Nephron (organoid): Measurements from ENCODE around the gene ZNF732.
A peak's percentile ranks its signal among the peaks of the same experiment; 100 is the strongest.

Experiments
- H3K27ac Mint-ChIP-seq, 3 experiments: 2 replicates each; pipeline ENCODE4 v1.8.0; 2020; ENCODE audit warnings: mixed read lengths in 3 of 3, mild to moderate bottlenecking in 2 of 3, moderate library complexity in 1 of 3
- H3K27me3 Mint-ChIP-seq: 2 replicates; pipeline ENCODE4 v1.8.0; 2021; ENCODE audit warnings: low read depth, mild to moderate bottlenecking, moderate library complexity, mixed read lengths
- H3K36me3 Mint-ChIP-seq: 2 replicates; pipeline ENCODE4 v1.8.0; 2020; ENCODE audit warnings: low read depth, mixed read lengths
- H3K4me1 Mint-ChIP-seq: 2 replicates; pipeline ENCODE4 v1.8.0; 2020; ENCODE audit warnings: mixed read lengths
- H3K4me3 Mint-ChIP-seq, 3 experiments: 2 replicates each; pipeline ENCODE4 v1.8.0; 2020; ENCODE audit warnings: mild to moderate bottlenecking in 3 of 3, mixed read lengths in 3 of 3, moderate library complexity in 2 of 3
- H3K9me3 Mint-ChIP-seq: 2 replicates; pipeline ENCODE4 v1.8.0; 2020; ENCODE audit warnings: mixed read lengths
- TF ChIP-seq, protein P1 (sequence below), 3 experiments: fragments of 200-600 bp; sonication (generic); IDR thresholded peaks; one replicate each; pipeline ENCODE4 v1.5.0; 2021; ENCODE audit warnings: antibody characterized with exemption in 3 of 3; ENCODE audit not compliant: unreplicated experiment in 3 of 3

The ZNF732 gene

DNA sequence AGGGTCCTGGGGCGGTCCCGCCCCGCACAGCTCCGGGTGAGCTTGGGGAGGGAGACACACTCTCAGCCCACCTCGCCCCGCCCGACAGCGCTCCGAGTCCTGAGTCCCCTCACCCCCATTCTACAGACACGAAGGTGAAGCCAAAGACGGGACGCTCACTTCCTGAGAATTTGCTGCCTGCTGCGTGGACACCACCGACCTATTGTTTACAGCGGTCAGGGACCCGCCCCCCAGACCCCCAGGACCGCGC is 31.5 kb upstream of the ZNF732 start:
- Mint-ChIP-seq H3K4me3 (peak overlapping the region; percentile 96 to 100 (median 99)), H3K27ac (peak overlapping the region; percentile 99 to 100 (median 99)), H3K9me3 (peaks cover 38% of the 10 kb centered on the region), H3K4me1 (peaks cover 13% of the 10 kb centered on the region), H3K36me3 (peaks cover 50% of the 10 kb centered on the region), H3K27me3 (peaks cover 4% of the 10 kb centered on the region)
- TF ChIP-seq, protein P1, sequence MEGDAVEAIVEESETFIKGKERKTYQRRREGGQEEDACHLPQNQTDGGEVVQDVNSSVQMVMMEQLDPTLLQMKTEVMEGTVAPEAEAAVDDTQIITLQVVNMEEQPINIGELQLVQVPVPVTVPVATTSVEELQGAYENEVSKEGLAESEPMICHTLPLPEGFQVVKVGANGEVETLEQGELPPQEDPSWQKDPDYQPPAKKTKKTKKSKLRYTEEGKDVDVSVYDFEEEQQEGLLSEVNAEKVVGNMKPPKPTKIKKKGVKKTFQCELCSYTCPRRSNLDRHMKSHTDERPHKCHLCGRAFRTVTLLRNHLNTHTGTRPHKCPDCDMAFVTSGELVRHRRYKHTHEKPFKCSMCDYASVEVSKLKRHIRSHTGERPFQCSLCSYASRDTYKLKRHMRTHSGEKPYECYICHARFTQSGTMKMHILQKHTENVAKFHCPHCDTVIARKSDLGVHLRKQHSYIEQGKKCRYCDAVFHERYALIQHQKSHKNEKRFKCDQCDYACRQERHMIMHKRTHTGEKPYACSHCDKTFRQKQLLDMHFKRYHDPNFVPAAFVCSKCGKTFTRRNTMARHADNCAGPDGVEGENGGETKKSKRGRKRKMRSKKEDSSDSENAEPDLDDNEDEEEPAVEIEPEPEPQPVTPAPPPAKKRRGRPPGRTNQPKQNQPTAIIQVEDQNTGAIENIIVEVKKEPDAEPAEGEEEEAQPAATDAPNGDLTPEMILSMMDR (IDR thresholded peaks at IDR 0.05; ENCODE audit: unreplicated experiment in 3 of 3): no peak

DNA sequence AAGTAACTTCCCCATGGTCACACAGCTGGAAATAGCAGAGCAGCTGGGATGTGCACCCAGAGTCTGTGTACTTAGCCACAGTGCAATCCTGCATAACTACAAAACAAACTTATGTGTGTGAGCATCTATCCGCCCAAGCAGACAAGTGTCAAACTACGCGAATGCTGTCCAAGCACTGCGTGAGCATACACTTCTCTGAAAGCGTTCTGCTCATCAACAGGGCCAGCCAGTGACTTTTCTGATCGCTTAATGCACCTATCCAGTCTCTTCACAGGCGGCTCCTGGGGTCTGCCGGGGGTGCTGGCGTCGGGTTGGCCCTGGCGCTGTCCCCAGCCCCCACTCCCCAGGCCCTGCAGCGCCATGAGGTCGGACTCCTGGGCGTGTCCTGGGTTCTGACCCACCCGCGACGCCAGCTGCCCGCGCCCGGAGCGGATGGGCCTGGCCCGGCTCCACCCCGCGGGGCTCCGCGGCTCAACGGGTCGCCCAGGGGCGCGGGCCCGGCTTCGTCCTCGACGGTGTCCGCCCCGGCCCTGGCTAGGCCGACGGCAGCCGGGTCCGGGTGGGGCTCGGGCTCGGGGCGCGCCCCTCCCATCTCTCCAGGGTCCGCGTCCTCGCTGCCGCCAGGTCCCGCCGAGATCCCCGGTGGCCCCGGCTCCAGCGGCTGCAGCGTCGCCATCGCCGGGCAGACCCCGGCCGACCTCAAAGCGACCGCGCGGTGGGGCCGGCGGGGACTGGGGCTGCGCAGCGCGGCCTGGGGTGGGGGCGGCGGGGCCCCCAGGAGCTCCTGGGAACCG is 31.0 kb upstream of the ZNF732 start:
- Mint-ChIP-seq H3K4me3 (peak overlapping the region; percentile 60 to 99 (median 70)), H3K27me3 (peaks cover 4% of the 10 kb centered on the region), H3K9me3 (peaks cover 33% of the 10 kb centered on the region), H3K4me1 (peaks cover 13% of the 10 kb centered on the region), H3K27ac (peak overlapping the region; percentile 45 to 99 (median 88)), H3K36me3 (peaks cover 45% of the 10 kb centered on the region)
- TF ChIP-seq, protein P1 (IDR thresholded peaks at IDR 0.05; ENCODE audit: unreplicated experiment in 3 of 3): no peak

DNA sequence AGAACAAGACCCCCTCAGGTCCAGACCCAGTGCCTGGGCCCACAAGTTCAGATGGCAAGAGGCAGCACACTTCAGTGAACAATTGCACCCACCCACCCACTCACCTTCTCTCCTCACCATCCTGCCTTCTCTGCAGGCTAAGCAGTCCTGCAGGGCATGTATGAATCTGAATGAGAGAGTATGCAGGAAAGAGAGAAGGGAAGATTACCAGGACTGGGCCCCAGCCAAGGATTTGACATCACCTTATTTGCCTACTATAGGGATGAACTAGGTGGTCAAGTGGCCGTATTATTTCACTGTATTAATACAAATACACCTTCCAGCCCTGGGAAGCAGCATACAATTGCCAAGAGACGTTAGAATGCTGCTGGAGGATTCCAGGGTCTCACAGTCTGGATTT is 30.2 kb upstream of the ZNF732 start:
- H3K4me1 Mint-ChIP-seq: peaks cover 9% of the 10 kb centered on the region
- TF ChIP-seq, protein P1 (IDR thresholded peaks at IDR 0.05; ENCODE audit: unreplicated experiment in 3 of 3): no peak
- H3K27ac Mint-ChIP-seq: peak overlapping the region; percentile 45 to 88 (median 79)
- H3K9me3 Mint-ChIP-seq: peaks cover 27% of the 10 kb centered on the region
- peaks cover 4% of the 10 kb centered on the region for H3K27me3 Mint-ChIP-seq
- H3K36me3 Mint-ChIP-seq: peaks cover 37% of the 10 kb centered on the region
- H3K4me3 Mint-ChIP-seq: peak overlapping the region; percentile 60 to 84 (median 70)

DNA sequence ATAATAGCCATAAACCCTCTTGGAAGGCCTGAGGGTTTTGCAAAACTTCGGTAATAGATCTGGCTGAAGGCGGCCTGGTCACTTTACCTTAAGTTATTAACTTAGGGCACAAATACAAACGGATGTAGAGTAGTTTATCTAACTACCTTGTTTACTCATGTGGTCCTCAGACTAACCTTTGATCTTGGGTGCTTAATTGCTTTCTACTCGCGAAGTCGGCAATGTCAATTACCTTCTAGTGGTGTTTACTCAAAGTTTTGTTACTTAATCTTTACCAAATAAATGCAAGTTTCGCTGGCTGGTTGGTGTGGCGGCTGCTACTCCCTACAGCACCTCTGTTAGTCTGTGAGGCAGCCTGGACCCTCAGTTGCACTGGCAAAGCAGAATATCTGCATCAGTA is 23.5 kb upstream of the ZNF732 start:
- peaks cover 33% of the 10 kb centered on the region for H3K9me3 Mint-ChIP-seq
- H3K4me3 Mint-ChIP-seq: no peak overlapping the region
- H3K36me3 Mint-ChIP-seq: peaks cover 5% of the 10 kb centered on the region
- H3K4me1 Mint-ChIP-seq: no peaks in the 10 kb centered on the region
- H3K27ac Mint-ChIP-seq: no peak overlapping the region
- H3K27me3 Mint-ChIP-seq: no peaks in the 10 kb centered on the region
- TF ChIP-seq, protein P1 (IDR thresholded peaks at IDR 0.05; ENCODE audit: unreplicated experiment in 3 of 3): no peak

DNA sequence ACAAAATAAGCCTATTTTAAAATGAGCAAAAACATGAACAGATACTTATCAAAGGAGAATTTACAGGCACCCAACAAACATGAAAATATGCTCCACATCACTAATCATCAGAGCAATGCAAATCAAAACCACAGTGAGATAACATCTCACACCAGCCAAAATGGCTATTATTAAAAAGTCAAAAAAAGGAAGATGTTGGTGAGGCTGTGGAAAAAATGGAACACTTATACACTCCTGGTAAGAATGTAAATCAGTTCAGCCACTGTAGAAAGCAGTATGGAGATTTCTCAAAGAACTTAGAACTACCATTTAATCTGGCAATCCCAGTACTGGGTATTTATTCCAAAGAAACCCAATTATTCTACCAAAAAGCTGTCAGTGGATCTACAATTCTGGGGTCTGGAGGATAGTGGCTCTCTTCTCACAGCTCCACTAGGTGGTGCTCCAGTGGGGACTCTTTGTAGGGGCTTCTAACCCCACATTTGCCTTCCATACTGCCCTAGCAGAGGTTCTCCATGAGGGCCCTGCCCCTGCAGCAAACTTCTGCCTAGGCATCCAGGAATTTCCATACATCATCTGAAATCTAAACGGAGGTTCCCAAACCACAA is 9.1 kb upstream of the ZNF732 start:
- TF ChIP-seq, protein P1 (IDR thresholded peaks at IDR 0.05; ENCODE audit: unreplicated experiment in 3 of 3): no peak
- peaks cover 53% of the 10 kb centered on the region for H3K9me3 Mint-ChIP-seq
- no peaks in the 10 kb centered on the region for H3K4me1 Mint-ChIP-seq
- H3K4me3 Mint-ChIP-seq: no peak overlapping the region
- no peaks in the 10 kb centered on the region for H3K27me3 Mint-ChIP-seq
- H3K36me3 Mint-ChIP-seq: peaks cover 3% of the 10 kb centered on the region
- H3K27ac Mint-ChIP-seq: no peak overlapping the region

DNA sequence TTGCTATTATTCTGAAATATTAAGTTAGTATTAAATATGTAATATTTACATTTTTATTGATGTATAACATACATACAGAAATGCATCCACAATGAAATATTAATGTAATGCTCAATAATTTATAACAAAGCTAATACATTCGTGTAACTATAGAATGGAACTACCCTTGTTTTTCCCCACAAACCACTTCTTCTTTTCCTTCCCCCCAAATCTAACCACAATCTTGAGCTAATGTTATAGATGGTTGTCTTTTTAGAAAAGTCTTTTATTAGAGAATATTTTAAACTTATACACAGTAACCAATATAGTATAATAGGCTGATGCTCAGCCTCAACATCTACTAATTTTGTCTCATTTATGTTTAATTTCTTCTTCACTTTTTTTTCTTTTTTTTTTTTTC is 4.5 kb upstream of the ZNF732 start:
- Mint-ChIP-seq H3K4me1 (no peaks in the 10 kb centered on the region), H3K27ac (no peak overlapping the region), H3K9me3 (peaks cover 30% of the 10 kb centered on the region), H3K4me3 (no peak overlapping the region), H3K36me3 (peaks cover 3% of the 10 kb centered on the region), H3K27me3 (peaks cover 2% of the 10 kb centered on the region)
- TF ChIP-seq, protein P1 (IDR thresholded peaks at IDR 0.05; ENCODE audit: unreplicated experiment in 3 of 3): no peak
